NT2/D1 (cell line): Measurements from ENCODE around the gene DMBX1.

Source experiments
- SUZ12 ChIP-seq: IDR thresholded peaks from 2 replicates; pipeline ENCODE4 v1.6.1; 2011; ENCODE audit not compliant: insufficient read length, insufficient read depth; ENCODE audit errors: extremely low read depth
- ZNF274 ChIP-seq: IDR thresholded peaks from 2 replicates; pipeline ENCODE4 v1.6.1; 2011; ENCODE audit warnings: mild to moderate bottlenecking, low read depth, low read length

DNA sequence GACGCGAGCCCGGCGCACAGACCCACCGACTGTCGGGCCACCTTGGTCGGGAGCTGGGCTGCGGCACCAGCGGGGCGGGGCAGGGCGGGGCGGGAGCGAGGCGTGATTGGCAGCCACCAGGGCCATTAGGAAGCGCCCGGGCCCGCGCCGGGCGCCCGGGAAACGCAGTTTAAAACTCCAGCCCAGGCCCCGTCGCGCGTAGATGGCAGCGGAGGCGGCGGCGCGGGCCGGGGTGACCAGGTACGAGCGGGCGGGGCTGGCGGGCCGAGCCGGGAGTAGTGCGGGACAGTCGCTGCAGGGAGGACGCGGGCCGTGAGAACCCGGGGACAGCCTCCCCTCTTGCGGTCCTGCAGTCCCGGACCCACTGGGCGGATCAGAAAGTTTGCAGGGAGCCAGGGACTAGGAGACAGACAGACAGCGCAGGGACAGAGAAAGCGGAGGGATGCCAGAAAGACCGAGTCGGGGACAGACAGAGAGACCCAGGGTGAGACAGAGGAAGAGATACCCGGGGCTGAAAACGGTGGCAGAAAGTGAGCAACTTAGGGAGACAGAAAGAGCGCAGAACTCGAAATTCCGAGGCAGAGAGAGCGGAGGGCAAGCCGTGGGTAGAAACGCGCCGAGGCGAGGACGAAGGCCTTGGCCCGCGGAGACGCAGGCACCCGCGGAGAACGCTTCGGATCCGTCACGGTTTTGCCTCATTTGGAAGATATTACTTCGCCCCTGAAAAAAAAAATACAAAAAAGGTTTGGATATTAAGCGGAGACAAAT is at the start of gene DMBX1:
- TF ChIP-seq ZNF274 (no peak), SUZ12 (no peak)
